Spleen (tissue), 11 donors: ENCODE data around the gene C9orf78. TPM values are rescaled to one million over a fixed set of nuclear protein-coding genes. Genes with fewer than 3 reads are reported as not detected.

Experiments used
- DNase-seq: peaks from one replicate; pipeline ENCODE4 v3.0.0-alpha.2; 2020
- H3K27ac ChIP-seq, 8 donors: fragments of 200-600 bp; sonication (generic) in 7 of 8; 1 replicate in 4 of 8; 2 replicates in 4 of 8; pipeline versions ENCODE4 v1.5.0 to v1.8.0; 2016 to 2021; ENCODE audit warnings: inconsistent platforms in 4 of 8, mild to moderate bottlenecking in 4 of 8, moderate library complexity in 1 of 8
- H3K27me3 ChIP-seq, 7 donors: fragments of 200-600 bp; sonication (generic) in 6 of 7; replicated peaks in 1 of 7; 1 replicate in 4 of 7; 2 replicates in 3 of 7; pipeline versions ENCODE4 v1.5.0 to v1.8.0; 2016 to 2021; ENCODE audit warnings: inconsistent platforms in 3 of 7, mild to moderate bottlenecking in 1 of 7
- H3K36me3 ChIP-seq, 6 donors: fragments of 200-600 bp; sonication (generic) in 5 of 6; 1 replicate in 4 of 6; 2 replicates in 2 of 6; pipeline versions ENCODE4 v1.5.0 to v1.8.0; 2016 to 2021; ENCODE audit warnings: inconsistent platforms in 2 of 6
- H3K4me1 ChIP-seq, 6 donors: fragments of 200-600 bp; sonication (generic) in 5 of 6; 1 replicate in 3 of 6; 2 replicates in 3 of 6; pipeline versions ENCODE4 v1.5.0 to v1.8.0; 2016 to 2021; ENCODE audit warnings: inconsistent platforms in 3 of 6
- H3K4me3 ChIP-seq, 8 donors: fragments of 200-600 bp; sonication (generic) in 7 of 8; 1 replicate in 4 of 8; 2 replicates in 4 of 8; pipeline versions ENCODE4 v1.5.0 to v1.8.0; 2016 to 2021; ENCODE audit warnings: inconsistent platforms in 4 of 8, mild to moderate bottlenecking in 4 of 8, moderate library complexity in 2 of 8
- H3K9me3 ChIP-seq, 8 donors: fragments of 200-600 bp; sonication (generic) in 7 of 8; 1 replicate in 4 of 8; 2 replicates in 4 of 8; pipeline versions ENCODE4 v1.5.0 to v1.8.0; 2016 to 2021; ENCODE audit warnings: inconsistent platforms in 4 of 8
- POLR2A ChIP-seq, 3 donors: fragments of 450-650 bp; IDR thresholded peaks; one replicate each; pipeline ENCODE4 v1.5.1; 2017; ENCODE audit warnings: antibody characterized with exemption in 3 of 3, mild to moderate bottlenecking in 1 of 3
- POLR2AphosphoS5 ChIP-seq, 3 donors: sonication (generic); formaldehyde crosslinking; IDR thresholded peaks; one replicate each; pipeline ENCODE4 v1.5.1; 2017; ENCODE audit warnings: antibody characterized with exemption in 3 of 3
- WGBS, 5 donors: extraction: QIAGEN DNeasy Blood & Tissue Kit in 3 of 5; methylation state at CpG; one replicate each; pipeline versions ENCODE4 v1.1.5 to v1.1.7; 2013 to 2018; 5-methylcytosine and 5-hydroxymethylcytosine counted together
- intact Hi-C: fragments of 100-400 bp; cut with DNase I; formaldehyde crosslinking; loops from one replicate; pipeline ENCODE4 v1.15.0; 2023; ENCODE audit warnings: low total_unique reads
- polyA plus RNA-seq, 3 donors: library from polyadenylated mRNA; stranded (reverse); fragments of 200-250 nt; gene quantifications; one replicate each; pipeline ENCODE4 v1.2.1, GENCODE V29; 2013
- total RNA-seq, 7 donors: library from RNA; depleted of rRNA in 3 of 7; stranded (reverse); fragments of >200 nt in 3 of 7; fragmentation: NEBNext Ultra II Directional in 4 of 7; extraction: Animal tissue kit (Norgen Biotek cat#: 25700) in 4 of 7; gene quantifications; one replicate each; pipeline versions ENCODE4 v1.1.0 to v1.2.1, GENCODE V29; 2016 to 2021
- TF ChIP-seq, protein P1 (sequence below), 11 experiments: fragments of 200-600 bp in 7 of 11; fragments of 450-650 bp in 4 of 11; sonication (generic) in 4 of 11; IDR thresholded peaks in 8 of 11; conservative IDR thresholded peaks in 3 of 11; 1 replicate in 7 of 11; 2 replicates in 4 of 11; pipeline versions ENCODE4 v1.4.0 to v1.8.0; 2016 to 2021; ENCODE audit warnings: antibody characterized with exemption in 11 of 11, inconsistent platforms in 4 of 11, mild to moderate bottlenecking in 1 of 11
- donor health status: healthy with polysubstance abuse.
- donor health status: DM: no; HTN: no; CAD: no; lungs with moderate emphysema.
- donor health status: DM: no; HTN: no; CAD: no.
- donor health status: Bipolar disorder and iron deficiency.
- donor health status: healthy.
- donor health status: DM: no; HTN: no; CAD: no.
- donor health status: DM: yes; HTN: yes; CAD: no.

C9orf78 gene
- total and polyA plus RNA-seq, 10 donors, result 35.6 to 105 (median 48.7) TPM

GRCh38 chr9:129869585-129870501, 34.8 kb upstream of the C9orf78 start:
- intact Hi-C loops, result no loop called here
- peak; percentile 78 for DNase-seq

DNA sequence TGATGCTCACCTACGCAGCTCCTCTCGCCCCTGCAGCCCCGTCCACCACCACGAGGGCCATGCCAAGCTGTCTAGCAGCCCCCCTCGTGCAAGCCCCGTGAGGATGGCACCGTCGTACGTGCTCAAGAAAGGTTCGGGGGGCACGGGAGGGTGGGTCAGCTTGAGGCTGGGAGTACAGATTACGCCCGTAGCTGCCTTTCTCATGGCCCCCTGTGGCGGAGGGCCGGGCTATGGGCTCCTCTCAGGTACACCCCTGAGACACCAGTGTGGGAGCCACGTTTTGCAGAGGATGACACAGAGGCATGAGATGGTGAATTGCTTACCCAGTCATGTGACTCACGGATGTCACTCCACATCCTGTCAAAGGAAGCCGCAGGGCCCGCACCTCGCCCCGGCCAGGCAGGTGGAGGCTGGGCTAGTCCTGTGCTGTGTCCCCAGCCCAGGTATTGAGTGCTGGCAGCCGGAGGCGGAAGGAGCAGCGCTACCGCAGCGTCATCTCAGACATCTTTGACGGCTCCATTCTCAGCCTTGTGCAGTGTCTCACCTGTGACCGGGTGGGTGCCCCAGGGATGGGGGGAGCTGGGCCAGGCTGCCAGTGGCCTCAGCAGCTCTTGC, 33.9 kb upstream of the C9orf78 start:
- Histone ChIP-seq H3K27ac (peak overlapping the region; percentile 70 to 91 (median 80)), H3K4me3 (peak overlapping the region in 1 of 8 donors; percentile 24), H3K4me1 (peaks cover 0 to 68% (median 32%) of the 10 kb centered on the region in 6 donors), H3K9me3 (no peaks in the 10 kb centered on the region), H3K36me3 (peaks cover 0 to 71% (median 24%) of the 10 kb centered on the region in 6 donors), H3K27me3 (no peaks in the 10 kb centered on the region)
- 62 to 82% (median 70%) methylated on average over 15 to 28 of the region's 28 CpGs for WGBS, 5 donors
- no peak for TF ChIP-seq POLR2A (IDR thresholded peaks at IDR 0.05)
- TF ChIP-seq POLR2AphosphoS5 (IDR thresholded peaks at IDR 0.05), result peak; percentile 74 to 88 (median 77)
- intact Hi-C loops, result no loop called here
- DNase-seq, result peak; percentile 94

More at GRCh38 chr9:129869585-129870501, 34.8 kb upstream of the C9orf78 start:
- WGBS, 5 donors, result 89 to 93% (median 91%) methylated on average over 16 to 24 of the region's 24 CpGs
- H3K4me3 ChIP-seq, result peak overlapping the region in 1 of 8 donors; percentile 24
- peaks cover 0 to 63% (median 32%) of the 10 kb centered on the region in 6 donors for H3K4me1 ChIP-seq
- peak overlapping the region; percentile 70 to 91 (median 80) for H3K27ac ChIP-seq
- TF ChIP-seq, protein P1, sequence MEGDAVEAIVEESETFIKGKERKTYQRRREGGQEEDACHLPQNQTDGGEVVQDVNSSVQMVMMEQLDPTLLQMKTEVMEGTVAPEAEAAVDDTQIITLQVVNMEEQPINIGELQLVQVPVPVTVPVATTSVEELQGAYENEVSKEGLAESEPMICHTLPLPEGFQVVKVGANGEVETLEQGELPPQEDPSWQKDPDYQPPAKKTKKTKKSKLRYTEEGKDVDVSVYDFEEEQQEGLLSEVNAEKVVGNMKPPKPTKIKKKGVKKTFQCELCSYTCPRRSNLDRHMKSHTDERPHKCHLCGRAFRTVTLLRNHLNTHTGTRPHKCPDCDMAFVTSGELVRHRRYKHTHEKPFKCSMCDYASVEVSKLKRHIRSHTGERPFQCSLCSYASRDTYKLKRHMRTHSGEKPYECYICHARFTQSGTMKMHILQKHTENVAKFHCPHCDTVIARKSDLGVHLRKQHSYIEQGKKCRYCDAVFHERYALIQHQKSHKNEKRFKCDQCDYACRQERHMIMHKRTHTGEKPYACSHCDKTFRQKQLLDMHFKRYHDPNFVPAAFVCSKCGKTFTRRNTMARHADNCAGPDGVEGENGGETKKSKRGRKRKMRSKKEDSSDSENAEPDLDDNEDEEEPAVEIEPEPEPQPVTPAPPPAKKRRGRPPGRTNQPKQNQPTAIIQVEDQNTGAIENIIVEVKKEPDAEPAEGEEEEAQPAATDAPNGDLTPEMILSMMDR (IDR thresholded peaks at IDR 0.05 in 8 of 11, conservative IDR thresholded peaks at IDR 0.05 in 3 of 11), result no peak
- TF ChIP-seq POLR2AphosphoS5 (IDR thresholded peaks at IDR 0.05), result peak in 1 of 3 donors; percentile 42
- H3K9me3 ChIP-seq, result no peaks in the 10 kb centered on the region
- peaks cover 0 to 64% (median 32%) of the 10 kb centered on the region in 6 donors for H3K36me3 ChIP-seq
- no peaks in the 10 kb centered on the region for H3K27me3 ChIP-seq

DNA sequence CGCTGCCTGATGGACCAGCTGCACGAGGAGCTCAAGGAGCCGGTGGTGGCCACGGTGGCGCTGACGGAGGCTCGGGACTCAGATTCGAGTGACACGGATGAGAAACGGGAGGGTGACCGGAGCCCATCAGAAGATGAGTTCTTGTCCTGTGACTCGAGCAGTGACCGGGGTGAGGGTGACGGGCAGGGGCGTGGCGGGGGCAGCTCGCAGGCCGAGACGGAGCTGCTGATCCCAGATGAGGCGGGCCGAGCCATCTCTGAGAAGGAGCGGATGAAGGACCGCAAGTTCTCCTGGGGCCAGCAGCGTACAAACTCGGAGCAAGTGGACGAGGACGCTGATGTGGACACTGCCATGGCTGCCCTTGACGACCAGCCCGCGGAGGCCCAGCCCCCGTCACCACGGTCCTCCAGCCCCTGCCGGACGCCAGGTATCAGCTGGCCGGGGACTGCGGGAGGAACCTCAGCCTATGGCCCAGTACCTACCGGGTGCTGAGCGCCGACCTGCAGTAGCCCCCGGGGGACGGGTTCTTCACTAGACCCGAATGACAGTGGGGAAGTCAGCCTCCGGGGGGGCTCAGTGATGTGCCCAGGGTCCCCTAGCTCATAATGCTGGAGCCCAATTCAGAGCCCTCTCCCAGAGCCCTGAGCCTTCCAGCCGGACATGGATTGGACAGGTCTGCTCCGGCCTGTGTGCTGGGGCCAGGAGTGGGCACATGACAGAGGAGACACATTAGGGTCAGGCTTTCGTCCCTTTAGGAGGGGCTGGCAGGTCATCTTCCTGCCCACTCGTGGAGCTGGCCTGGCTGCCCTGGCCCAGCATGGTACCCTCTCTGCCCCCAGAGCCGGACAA, 33.2 kb upstream of the C9orf78 start:
- WGBS, 5 donors, result 86 to 92% (median 89%) methylated on average over 36 to 48 of the region's 48 CpGs
- no peak for DNase-seq
- no peaks in the 10 kb centered on the region for H3K27me3 ChIP-seq
- H3K27ac ChIP-seq, result peak overlapping the region; percentile 55 to 91 (median 80)
- peaks cover 0 to 75% (median 37%) of the 10 kb centered on the region in 6 donors for H3K4me1 ChIP-seq
- H3K36me3 ChIP-seq, result peaks cover 0 to 78% (median 16%) of the 10 kb centered on the region in 6 donors
- no peaks in the 10 kb centered on the region for H3K9me3 ChIP-seq
- peak overlapping the region in 1 of 8 donors; percentile 24 for H3K4me3 ChIP-seq
- TF ChIP-seq, protein P1 (IDR thresholded peaks at IDR 0.05 in 8 of 11, conservative IDR thresholded peaks at IDR 0.05 in 3 of 11), result no peak
- TF ChIP-seq POLR2A (IDR thresholded peaks at IDR 0.05) (no peak), POLR2AphosphoS5 (IDR thresholded peaks at IDR 0.05) (no peak)
- intact Hi-C loops, result no loop called here
